Esophagus muscularis mucosa (tissue), 4 donors: Measurements from ENCODE around the gene TRAK1. TPM values are rescaled to one million over a fixed set of nuclear protein-coding genes. Genes with fewer than 3 reads are reported as not detected.
A peak's percentile ranks its signal among the peaks of the same experiment; 100 is the strongest.

Source experiments
- DNase-seq: peaks from one replicate; pipeline ENCODE4 v3.0.0-alpha.2; 2017; ENCODE audit errors: extremely low spot score
- H3K27ac ChIP-seq, 4 donors: fragments of 200-600 bp; sonication (generic); replicated peaks in 1 of 4; 1 replicate in 3 of 4; 2 replicates in 1 of 4; pipeline ENCODE4 v1.5.1; 2016 to 2019; ENCODE audit warnings: mild to moderate bottlenecking in 1 of 4
- H3K27me3 ChIP-seq, 4 donors: fragments of 200-600 bp; sonication (generic); one replicate each; pipeline versions ENCODE4 v1.5.1 to v1.6.0; 2016 to 2019
- H3K36me3 ChIP-seq, 4 donors: fragments of 200-600 bp; sonication (generic); one replicate each; pipeline ENCODE4 v1.5.1; 2016 to 2019
- H3K4me1 ChIP-seq, 4 donors: fragments of 200-600 bp; sonication (generic); one replicate each; pipeline ENCODE4 v1.5.1; 2016 to 2019
- H3K4me3 ChIP-seq, 4 donors: fragments of 200-600 bp; sonication (generic); 1 replicate in 2 of 4; 2 replicates in 2 of 4; pipeline ENCODE4 v1.5.1; 2016 to 2019; ENCODE audit warnings: mild to moderate bottlenecking in 4 of 4, moderate library complexity in 1 of 4
- H3K9me3 ChIP-seq, 4 donors: fragments of 200-600 bp; sonication (generic); 1 replicate in 3 of 4; 2 replicates in 1 of 4; pipeline ENCODE4 v1.5.1; 2016 to 2019
- EP300 ChIP-seq: sonication (generic); formaldehyde crosslinking; IDR thresholded peaks from one replicate; pipeline ENCODE4 v1.6.1; 2017; ENCODE audit warnings: antibody characterized with exemption
- POLR2A ChIP-seq: fragments of 450-650 bp; IDR thresholded peaks from one replicate; pipeline ENCODE4 v1.6.1; 2017; ENCODE audit warnings: antibody characterized with exemption, moderate library complexity, mild to moderate bottlenecking, low read depth
- POLR2AphosphoS5 ChIP-seq, 2 donors: sonication (generic); formaldehyde crosslinking; IDR thresholded peaks; one replicate each; pipeline ENCODE4 v1.6.1; 2017; ENCODE audit warnings: antibody characterized with exemption in 2 of 2
- WGBS: methylation state at CpG from one replicate; pipeline ENCODE4 v1.1.5; 2018; 5-methylcytosine and 5-hydroxymethylcytosine counted together
- intact Hi-C: fragments of 100-400 bp; cut with DNase I; formaldehyde crosslinking; loops from one replicate; pipeline ENCODE4 v1.15.1; 2023
- total RNA-seq, 4 donors: library from RNA; depleted of rRNA; stranded (reverse); fragments of >200 nt; gene quantifications; one replicate each; pipeline versions ENCODE4 v1.1.0 to v1.2.1, GENCODE V29; 2016
- TF ChIP-seq, protein P1 (sequence below), 3 experiments: fragments of 200-600 bp in 2 of 3; fragments of 450-650 bp in 1 of 3; sonication (generic) in 2 of 3; IDR thresholded peaks; one replicate each; pipeline ENCODE4 v1.5.1; 2017 to 2019; ENCODE audit warnings: antibody characterized with exemption in 3 of 3, mild to moderate bottlenecking in 2 of 3, moderate library complexity in 1 of 3

Gene TRAK1
- total RNA-seq, 4 donors from 2014 or later, result 45.7 to 74.8 (median 57.7) TPM

DNA sequence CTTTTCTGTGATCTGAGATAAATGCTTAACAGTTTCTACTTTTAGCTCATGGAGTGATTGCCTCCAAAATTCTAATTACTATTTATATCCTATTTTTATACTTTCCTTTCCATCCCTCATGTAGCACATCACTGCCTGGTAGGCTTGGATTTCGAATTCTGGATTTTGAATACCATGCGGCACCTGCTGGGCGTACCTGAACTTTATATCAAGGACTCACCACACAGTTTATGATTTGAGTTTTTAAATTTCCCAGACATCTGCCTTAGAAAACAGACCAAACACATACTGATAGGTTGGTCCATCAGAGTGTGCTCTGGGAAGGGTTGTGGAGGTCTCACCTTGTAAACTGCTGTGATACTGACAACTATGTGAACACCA lies 6.4 kb downstream of the TRAK1 start:
- H3K4me1 ChIP-seq, result peaks cover 76 to 84% (median 80%) of the 10 kb centered on the region in 4 donors
- WGBS, result 65% methylated on average over 3 of the region's 3 CpGs
- no peak overlapping the region for H3K4me3 ChIP-seq
- TF ChIP-seq POLR2AphosphoS5 (IDR thresholded peaks at IDR 0.05), result no peak
- TF ChIP-seq, protein P1, sequence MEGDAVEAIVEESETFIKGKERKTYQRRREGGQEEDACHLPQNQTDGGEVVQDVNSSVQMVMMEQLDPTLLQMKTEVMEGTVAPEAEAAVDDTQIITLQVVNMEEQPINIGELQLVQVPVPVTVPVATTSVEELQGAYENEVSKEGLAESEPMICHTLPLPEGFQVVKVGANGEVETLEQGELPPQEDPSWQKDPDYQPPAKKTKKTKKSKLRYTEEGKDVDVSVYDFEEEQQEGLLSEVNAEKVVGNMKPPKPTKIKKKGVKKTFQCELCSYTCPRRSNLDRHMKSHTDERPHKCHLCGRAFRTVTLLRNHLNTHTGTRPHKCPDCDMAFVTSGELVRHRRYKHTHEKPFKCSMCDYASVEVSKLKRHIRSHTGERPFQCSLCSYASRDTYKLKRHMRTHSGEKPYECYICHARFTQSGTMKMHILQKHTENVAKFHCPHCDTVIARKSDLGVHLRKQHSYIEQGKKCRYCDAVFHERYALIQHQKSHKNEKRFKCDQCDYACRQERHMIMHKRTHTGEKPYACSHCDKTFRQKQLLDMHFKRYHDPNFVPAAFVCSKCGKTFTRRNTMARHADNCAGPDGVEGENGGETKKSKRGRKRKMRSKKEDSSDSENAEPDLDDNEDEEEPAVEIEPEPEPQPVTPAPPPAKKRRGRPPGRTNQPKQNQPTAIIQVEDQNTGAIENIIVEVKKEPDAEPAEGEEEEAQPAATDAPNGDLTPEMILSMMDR (IDR thresholded peaks at IDR 0.05), result peak; percentile 26 to 46 (median 31)
- no peak for TF ChIP-seq EP300
- no peaks in the 10 kb centered on the region for H3K27me3 ChIP-seq
- no peaks in the 10 kb centered on the region for H3K36me3 ChIP-seq
- intact Hi-C loops, result loop anchor here (5.0 kb wide), 2 partner anchors 85 to 135 kb away; partner anchors contain the start of gene ULK4
- peak overlapping the region; percentile 12 to 74 (median 36) for H3K27ac ChIP-seq
- DNase-seq, result no peak
- H3K9me3 ChIP-seq, result no peaks in the 10 kb centered on the region

DNA sequence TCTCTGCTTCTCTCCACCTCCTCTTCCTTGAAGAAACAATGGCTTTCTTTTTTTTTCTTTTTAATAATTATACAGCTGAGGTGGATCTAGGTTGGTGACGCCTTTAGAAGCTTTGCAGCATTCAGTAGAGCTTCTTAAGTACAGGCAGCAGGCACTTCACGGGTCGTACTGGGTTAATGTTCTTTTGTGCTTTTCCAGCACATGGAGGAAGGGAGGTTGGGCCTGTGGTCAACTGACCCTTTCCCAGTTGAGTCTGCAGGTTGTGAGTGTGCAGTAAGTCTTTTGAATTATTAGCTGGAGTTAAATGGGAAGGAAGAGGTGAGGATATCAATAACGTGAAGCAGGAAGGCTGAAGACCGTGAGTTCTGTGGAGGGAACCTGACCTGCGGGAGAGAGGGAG lies 7.0 kb downstream of the TRAK1 start:
- 61% methylated on average over 6 of the region's 6 CpGs for WGBS
- H3K27me3 ChIP-seq, result no peaks in the 10 kb centered on the region
- peak overlapping the region; percentile 12 to 74 (median 50) for H3K27ac ChIP-seq
- H3K4me1 ChIP-seq, result peaks cover 81 to 87% (median 84%) of the 10 kb centered on the region in 4 donors
- H3K4me3 ChIP-seq, result no peak overlapping the region
- intact Hi-C loops, result loop anchor here (5.0 kb wide), 2 partner anchors 86 to 136 kb away; partner anchors contain the start of gene ULK4
- TF ChIP-seq, protein P1 (IDR thresholded peaks at IDR 0.05), result no peak
- H3K36me3 ChIP-seq, result no peaks in the 10 kb centered on the region
- DNase-seq, result no peak
- H3K9me3 ChIP-seq, result no peaks in the 10 kb centered on the region

DNA sequence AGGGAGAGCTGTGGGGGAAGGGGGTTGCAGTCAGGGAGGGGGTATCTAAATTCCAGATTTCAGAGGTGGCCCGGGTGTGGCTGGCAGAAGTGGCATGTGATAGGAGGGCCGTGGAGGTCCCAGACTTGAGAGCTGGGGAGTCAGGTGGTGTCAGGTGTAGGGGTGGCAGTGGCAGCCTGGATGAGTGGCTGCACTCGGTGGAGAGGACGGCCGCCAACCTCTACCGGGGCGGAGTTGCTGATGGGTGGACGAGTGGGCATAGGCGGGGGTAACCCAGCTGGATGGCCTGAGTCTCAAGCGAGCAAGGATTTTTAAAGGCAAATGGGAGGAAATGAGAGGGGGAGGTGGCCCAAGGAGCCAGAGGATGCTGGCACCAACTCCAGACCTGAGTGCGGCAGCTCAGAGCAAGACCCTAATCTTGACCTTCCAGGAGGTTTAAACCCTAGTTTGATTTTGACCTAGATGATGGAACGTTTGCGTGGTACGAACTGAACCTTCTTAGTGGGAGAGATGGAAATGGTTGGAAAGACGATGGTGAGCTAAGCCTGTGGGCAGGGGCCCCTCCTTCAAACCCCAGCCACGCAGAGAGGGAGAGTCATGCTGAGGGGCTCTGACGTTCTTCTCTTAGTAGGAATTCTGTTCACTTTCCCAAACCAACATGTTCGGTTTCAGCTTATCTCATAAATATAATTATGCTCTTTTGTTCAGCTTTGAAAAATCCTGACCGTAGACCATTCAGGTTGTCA lies 8.0 kb downstream of the TRAK1 start:
- H3K4me1 ChIP-seq, result peaks cover 76 to 85% (median 80%) of the 10 kb centered on the region in 4 donors
- TF ChIP-seq, protein P1 (IDR thresholded peaks at IDR 0.05), result no peak
- TF ChIP-seq POLR2A (no peak), EP300 (no peak), POLR2AphosphoS5 (IDR thresholded peaks at IDR 0.05) (no peak)
- no peaks in the 10 kb centered on the region for H3K9me3 ChIP-seq
- WGBS, result 74% methylated on average over 19 of the region's 19 CpGs
- H3K27me3 ChIP-seq, result no peaks in the 10 kb centered on the region
- H3K36me3 ChIP-seq, result peaks cover 0 to 8% (median 7%) of the 10 kb centered on the region in 4 donors
- no peak for DNase-seq
- peak overlapping the region; percentile 12 to 74 (median 46) for H3K27ac ChIP-seq
- H3K4me3 ChIP-seq, result no peak overlapping the region
- intact Hi-C loops, result loop anchor here (5.0 kb wide), 2 partner anchors 87 to 137 kb away; partner anchors contain the start of gene ULK4

DNA sequence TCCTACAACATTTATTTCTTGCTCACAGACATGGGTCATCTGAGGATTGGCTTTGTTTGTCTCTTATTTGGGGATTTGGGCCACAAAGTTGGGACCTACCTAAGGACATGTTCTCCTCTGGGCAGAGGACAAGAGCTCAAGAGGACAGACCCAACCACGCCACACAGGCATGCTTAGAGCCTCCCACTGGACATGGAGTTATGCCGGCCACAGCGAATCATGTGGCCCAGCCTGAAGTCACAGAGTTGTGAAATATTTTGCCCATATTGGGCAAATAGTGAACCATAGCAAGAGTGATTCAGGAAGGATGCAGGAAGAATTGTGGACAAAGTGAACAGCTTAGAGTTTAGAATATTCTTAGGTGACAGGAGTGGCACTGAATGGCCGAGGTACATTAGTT lies 9.9 kb downstream of the TRAK1 start:
- WGBS, result 63% methylated on average over 4 of the region's 4 CpGs
- Histone ChIP-seq H3K4me3 (no peak overlapping the region), H3K4me1 (peaks cover 65 to 74% (median 70%) of the 10 kb centered on the region in 4 donors), H3K27ac (peak overlapping the region; percentile 43 to 74 (median 58)), H3K9me3 (no peaks in the 10 kb centered on the region), H3K27me3 (no peaks in the 10 kb centered on the region), H3K36me3 (peaks cover 0 to 18% (median 13%) of the 10 kb centered on the region in 4 donors)
- TF ChIP-seq, protein P1 (IDR thresholded peaks at IDR 0.05), result no peak
- peak; percentile 47 to 59 for TF ChIP-seq POLR2AphosphoS5 (IDR thresholded peaks at IDR 0.05)
- DNase-seq, result no peak
- intact Hi-C loops, result loop anchor here (2.0 kb wide), 1 partner anchor 206 kb away; no protein-coding TSS in a partner anchor
